ENCODE measurements around the gene LRRC4C.

The LRRC4C gene

GRCh38 chr11:40421208-40421981, 1038.1 kb downstream of the LRRC4C start:
- DNase-seq = no peak

- no peak for DNase-seq
Measured at GRCh38 chr11:40417627-40418026, 1041.8 kb downstream of the LRRC4C start.

DNA sequence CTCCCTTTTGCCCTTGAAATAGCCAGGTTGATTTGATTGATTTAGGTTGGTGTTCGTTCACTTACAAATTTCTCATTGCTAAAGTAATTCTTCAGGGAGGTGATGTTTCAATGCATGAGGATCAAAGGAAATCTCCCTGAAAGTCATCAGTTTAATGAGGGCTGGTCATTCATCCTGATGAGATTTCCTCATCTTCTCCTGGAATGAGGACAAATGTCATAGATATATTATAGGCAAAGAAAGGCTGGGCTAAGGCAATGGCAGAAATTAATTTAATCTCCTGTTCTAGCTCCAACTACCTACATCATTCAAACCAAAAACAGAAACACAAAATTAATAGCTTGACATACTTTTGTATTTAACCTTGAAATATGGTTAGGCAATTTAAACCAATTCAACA, 1052.1 kb downstream of the LRRC4C start:
- DNase-seq = no peak

- DNase-seq = peak; percentile 86
Measured at GRCh38 chr11:40405614-40406013, 1053.8 kb downstream of the LRRC4C start.

DNA sequence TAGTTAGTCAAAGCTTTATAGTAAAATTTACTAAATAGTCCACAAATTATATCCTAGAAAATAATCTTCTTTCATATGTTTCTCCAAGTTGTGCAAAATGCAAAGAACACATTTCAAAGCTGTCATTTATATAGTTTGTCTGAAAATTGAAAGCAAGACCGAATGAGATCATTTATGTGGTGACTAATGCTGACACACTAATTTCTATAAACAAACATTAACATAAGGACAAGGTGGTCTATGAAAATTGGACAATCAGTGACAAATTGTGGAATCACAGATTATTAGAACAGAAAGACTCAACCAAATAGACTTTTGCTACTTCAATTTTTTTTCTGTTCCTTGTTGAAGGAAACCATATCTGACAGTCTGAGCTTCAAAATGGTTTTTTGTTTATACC, 1056.1 kb downstream of the LRRC4C start:
- DNase-seq = no peak

- DNase-seq = no peak
Measured at GRCh38 chr11:40401132-40401853, 1058.2 kb downstream of the LRRC4C start.

DNA sequence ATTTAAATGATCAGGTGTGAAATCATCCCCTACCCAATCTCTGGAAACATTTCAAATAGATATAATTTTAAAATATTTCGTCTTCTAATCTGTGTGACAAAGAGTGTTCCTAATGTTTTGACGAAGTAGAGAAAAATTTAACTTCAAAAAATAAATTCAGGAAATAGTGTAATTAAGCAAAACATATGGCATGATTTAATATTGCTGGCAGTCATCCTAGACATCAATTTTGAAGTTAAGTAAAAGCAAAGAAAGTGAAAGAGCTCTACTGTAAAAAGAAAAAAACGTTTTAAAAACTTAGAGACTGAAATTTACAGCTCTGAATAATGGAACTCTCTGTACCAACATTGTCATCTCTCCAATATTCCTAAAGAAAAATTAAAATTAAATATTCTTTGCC, 1062.3 kb downstream of the LRRC4C start:
- no peak for DNase-seq

DNA sequence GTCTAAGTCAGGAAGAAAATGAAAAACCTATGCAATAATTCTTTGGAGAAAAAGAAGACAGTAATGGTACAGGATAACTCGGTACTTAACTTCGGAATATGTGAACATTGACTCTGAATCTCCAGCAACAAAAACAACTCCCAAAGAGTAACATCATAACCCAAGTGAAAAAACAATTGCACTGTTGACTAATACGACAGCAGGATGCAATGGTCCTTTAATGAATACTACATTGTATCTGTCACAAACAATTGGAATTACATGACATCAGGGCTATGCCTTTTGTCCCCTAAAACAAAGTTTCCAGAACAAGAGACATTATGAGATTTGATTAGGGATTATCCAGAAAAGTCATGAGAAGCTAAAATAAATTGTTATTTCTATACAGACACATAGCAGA, 1065.9 kb downstream of the LRRC4C start:
- no peak for DNase-seq

- no peak for DNase-seq
Measured at GRCh38 chr11:40391679-40392078, 1067.8 kb downstream of the LRRC4C start.

- no peak for DNase-seq
Measured at GRCh38 chr11:40388097-40388818, 1071.2 kb downstream of the LRRC4C start.

GRCh38 chr11:40387240-40387980, 1072.0 kb downstream of the LRRC4C start:
- no peak for DNase-seq

- DNase-seq = no peak
Measured at GRCh38 chr11:40384991-40385390, 1074.5 kb downstream of the LRRC4C start.

DNA sequence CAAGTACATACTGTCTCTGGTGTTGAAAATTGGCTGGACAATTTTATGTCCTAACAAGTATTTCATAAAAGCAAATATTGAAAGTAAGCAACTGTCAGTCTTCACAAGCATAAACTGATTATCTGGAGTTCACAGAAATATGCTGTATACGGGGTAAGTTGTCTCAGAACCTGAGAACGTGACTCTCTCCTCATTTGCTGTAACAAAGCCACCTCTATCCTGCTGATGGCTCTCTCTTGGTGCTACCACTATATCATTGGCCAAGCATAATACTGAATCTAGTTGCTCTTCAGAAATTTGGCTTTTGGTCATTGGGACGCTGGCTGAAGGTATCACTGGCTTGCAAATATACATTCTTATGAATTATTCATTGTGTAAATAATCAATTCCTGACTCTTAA, 1078.0 kb downstream of the LRRC4C start:
- no peak for DNase-seq

DNA sequence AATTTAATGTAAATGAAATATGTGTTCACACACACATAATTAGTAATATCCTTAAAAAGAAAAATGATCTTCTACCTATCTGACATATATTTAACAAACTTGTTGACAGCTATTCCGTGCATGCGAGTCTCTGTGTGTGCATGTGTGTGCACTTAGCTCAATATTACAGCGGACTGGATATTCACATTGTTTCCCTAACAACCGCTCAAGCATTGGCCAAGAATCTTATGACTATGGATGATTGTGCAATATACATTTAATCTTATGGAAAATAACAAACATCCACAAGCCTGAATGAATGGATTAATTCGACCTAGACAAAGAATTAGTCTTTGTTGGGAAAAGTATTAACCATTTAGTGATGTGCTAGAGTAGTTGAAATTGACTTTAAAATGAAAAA, 1078.6 kb downstream of the LRRC4C start:
- DNase-seq = no peak

- DNase-seq = no peak
Measured at GRCh38 chr11:40376331-40376730, 1083.1 kb downstream of the LRRC4C start.

DNA sequence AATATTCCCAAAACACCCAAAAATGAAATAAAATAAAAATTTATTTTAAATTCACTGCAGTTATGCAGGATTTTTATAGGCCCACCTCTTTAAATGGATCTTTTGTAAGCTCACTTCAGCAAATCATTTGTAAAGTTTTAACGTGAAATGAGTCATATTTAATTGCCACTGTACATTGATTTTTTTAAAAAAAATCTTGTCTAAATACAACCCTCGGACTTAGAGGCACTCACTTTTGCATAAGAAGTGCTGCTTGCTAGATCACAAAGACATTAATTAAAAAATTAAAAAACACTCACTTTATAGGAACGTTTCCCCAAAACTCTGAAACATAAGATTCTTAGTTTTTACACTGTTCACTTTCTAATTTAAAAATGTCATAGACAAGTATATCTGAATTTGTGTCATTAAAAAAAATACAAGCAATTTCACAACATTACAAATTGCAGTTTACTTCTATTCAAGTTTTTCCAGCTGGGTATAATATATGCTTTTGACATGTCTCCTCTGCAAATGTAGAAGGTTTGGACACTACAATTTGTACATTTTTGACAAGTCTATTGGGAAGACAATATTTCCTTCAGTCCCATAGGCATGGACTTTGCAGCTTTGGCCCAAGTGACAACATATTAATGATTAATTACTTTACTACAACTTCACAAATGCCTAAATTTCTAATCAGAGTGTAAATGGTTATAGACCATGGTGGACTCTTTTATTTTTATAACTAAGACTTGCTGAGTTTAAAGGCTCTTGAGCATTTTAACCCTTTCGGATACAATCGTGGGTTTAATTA, 1088.4 kb downstream of the LRRC4C start:
- DNase-seq = no peak

DNA sequence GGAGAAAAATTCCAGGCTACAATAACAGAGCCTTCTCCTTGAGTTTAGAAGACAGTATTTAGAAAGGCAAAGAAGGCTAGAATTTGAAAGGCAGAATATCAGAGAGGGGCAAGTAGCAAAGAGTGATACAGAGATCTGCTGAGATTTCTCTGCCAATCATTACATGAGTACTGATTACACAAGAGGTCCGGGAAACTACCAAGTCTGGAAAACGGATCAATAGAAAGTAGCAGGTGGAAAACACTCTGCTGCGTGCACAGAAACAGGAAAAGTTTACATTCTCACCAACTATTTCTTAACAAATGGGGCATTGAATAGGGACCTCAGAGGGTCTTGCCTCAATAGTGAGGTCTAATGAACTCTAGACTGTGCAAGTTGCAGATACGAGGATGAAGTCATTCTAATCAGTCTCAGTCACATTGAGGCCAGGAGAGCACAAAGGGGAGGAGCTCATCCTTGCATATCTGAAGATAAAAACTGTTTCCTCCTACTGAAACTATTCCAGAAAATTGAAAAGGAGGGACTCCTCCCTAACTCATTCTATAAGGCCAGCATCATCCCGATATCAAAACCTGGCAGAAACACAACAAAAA, 1099.2 kb downstream of the LRRC4C start:
- no peak for DNase-seq

- DNase-seq = no peak
Measured at GRCh38 chr11:40354121-40354520, 1105.3 kb downstream of the LRRC4C start.

DNA sequence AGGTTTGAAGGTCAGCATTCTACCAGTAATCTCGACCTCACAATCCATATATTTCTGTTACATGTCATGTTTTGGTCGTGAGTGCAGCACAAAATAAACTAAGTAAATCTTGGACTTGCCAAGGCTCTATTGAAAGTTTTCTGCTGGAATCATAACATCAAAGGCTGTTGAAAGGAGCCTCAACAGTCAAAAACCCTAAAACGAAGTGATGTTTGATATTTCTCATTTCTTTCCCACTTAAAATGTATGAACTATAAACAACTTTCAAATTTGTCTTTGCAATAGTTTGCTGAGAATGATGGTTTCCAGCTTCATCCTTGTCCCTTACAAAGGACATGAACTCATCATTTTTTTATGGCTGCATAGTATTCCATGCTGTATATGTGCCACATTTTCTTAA, 1118.5 kb downstream of the LRRC4C start:
- no peak for DNase-seq

DNA sequence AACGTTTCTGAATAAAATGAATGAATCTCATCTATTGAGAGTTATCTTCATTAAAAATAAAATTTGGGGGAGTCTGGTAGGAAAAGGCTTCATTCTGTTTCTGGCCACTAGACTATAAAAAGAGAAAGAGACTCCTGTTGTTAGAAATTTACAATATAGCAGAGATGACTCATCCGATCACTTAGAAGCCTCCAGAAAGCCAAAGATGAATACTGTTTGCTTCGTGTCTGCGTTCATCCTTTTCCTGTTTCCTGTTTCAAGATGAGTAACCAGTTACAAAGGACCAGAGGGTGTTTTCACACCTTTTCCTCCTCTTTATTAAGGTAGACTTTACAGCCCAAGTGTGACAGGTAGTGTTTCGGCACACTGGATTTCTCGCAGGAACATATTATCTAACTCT, 1120.7 kb downstream of the LRRC4C start:
- DNase-seq = no peak

DNA sequence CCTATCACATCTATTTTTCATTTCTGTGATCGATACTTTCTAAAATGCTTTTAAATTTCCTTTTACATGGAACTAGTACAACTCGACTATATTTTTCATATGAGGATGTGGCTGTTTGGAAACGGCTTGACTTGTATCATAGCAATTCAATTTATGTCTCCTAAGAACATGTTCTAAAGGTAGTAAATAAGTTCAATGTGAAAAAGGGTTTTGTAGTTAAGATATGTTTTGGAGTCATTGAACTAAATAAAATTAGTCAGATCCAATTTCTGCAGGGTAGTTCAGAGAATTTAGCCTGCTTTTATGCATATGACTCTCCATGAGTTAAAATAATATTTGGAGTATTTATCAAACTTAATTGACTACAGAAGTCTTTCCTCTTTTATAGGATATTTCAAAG, 1121.4 kb downstream of the LRRC4C start:
- no peak for DNase-seq

DNA sequence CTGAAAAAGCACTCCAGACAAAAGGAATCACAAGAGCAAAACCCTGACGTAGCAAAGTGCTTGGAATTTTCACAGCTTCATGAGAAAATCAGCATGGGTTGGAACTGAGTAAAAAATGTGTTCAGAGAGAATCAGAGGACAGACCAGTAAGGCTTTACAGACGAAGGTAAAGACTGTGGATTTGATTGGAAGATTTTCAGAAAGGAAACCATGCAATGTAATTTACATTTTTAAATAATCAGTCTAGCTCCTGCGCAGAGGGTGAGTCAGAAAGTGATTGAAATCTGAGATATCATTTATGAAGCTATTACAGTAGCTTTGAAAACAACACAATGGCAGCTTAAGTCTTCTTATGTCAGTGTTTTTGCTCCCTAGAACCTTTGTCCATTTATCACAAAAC, 1122.3 kb downstream of the LRRC4C start:
- no peak for DNase-seq

Data from MV-4-11 (cell line).